Uterus (tissue), 4 donors: Measurements from ENCODE around the gene P2RX3. TPM values are rescaled to one million over a fixed set of nuclear protein-coding genes. Genes with fewer than 3 reads are reported as not detected.
A peak's percentile ranks its signal among the peaks of the same experiment; 100 is the strongest.

Experiments used
- DNase-seq, 2 donors: peaks; one replicate each; pipeline ENCODE4 v3.0.0-alpha.2; 2019 to 2020
- H3K27ac ChIP-seq, 2 donors: fragments of 200-600 bp; sonication (generic); 1 replicate in 1 of 2; 2 replicates in 1 of 2; pipeline ENCODE4 v1.5.1; 2016 to 2018
- H3K27me3 ChIP-seq, 2 donors: fragments of 200-600 bp; sonication (generic); one replicate each; pipeline ENCODE4 v1.5.1; 2018 to 2019; ENCODE audit warnings: control low read depth in 1 of 2
- H3K36me3 ChIP-seq, 2 donors: fragments of 200-600 bp; sonication (generic); one replicate each; pipeline ENCODE4 v1.5.1; 2019; ENCODE audit warnings: control low read depth in 1 of 2
- H3K4me1 ChIP-seq, 2 donors: fragments of 200-600 bp; sonication (generic); one replicate each; pipeline ENCODE4 v1.5.1; 2018 to 2019; ENCODE audit warnings: control low read depth in 1 of 2
- H3K4me3 ChIP-seq, 2 donors: fragments of 200-600 bp; sonication (generic); 1 replicate in 1 of 2; 2 replicates in 1 of 2; pipeline ENCODE4 v1.5.1; 2018 to 2019; ENCODE audit warnings: mild to moderate bottlenecking in 1 of 2
- H3K9me3 ChIP-seq, 2 donors: fragments of 200-600 bp; sonication (generic); one replicate each; pipeline ENCODE4 v1.5.1; 2019; ENCODE audit warnings: control low read depth in 1 of 2
- POLR2A ChIP-seq, 2 donors: fragments of 450-650 bp; IDR thresholded peaks; one replicate each; pipeline ENCODE4 v1.6.1; 2016; ENCODE audit warnings: antibody characterized with exemption in 2 of 2, mild to moderate bottlenecking in 1 of 2, moderate library complexity in 1 of 2
- intact Hi-C: fragments of 100-400 bp; cut with DNase I; formaldehyde crosslinking; loops from one replicate; pipeline ENCODE4 v1.15.1; 2023; ENCODE audit warnings: low total_unique reads
- total RNA-seq, 4 donors: library from RNA; depleted of rRNA in 3 of 4; stranded (reverse); fragments of >200 nt in 3 of 4; gene quantifications; one replicate each; pipeline versions ENCODE4 v1.1.0 to v1.2.4, GENCODE V29; 2014 to 2023
- TF ChIP-seq, protein P1 (sequence below), 4 experiments: fragments of 200-600 bp in 2 of 4; fragments of 450-650 bp in 2 of 4; sonication (generic) in 2 of 4; IDR thresholded peaks; one replicate each; pipeline ENCODE4 v1.5.1; 2016 to 2019; ENCODE audit warnings: antibody characterized with exemption in 4 of 4, mild to moderate bottlenecking in 2 of 4, moderate library complexity in 1 of 4
- donor health status: DM: yes; HTN: yes; CAD: no.

Gene P2RX3
- total RNA-seq, 4 donors from 2014 or later = 0.69 TPM; not detected in 3

DNA sequence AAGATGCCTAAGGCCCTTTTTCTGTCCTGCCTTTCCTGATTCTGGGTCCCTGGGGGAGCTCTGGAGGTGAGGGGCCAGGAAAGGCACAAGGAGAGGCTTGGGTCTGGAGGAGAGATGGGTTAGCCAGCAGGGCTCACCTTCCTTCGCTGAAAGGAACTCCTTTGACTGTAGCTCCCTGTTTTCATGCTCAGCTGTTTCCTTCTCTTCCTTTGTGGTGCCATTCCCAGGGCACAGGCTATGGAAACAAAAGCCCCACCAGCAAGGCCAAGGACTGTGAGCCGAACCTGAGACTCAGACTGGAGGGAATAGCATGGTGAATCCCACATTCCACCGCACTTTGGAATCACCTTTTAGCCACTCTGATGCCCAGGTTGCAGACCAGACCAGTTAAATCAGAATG lies 78.3 kb downstream of the P2RX3 start:
- intact Hi-C loops = no loop called here
- no peak overlapping the region for H3K27ac ChIP-seq
- no peaks in the 10 kb centered on the region for H3K27me3 ChIP-seq
- TF ChIP-seq, protein P1, sequence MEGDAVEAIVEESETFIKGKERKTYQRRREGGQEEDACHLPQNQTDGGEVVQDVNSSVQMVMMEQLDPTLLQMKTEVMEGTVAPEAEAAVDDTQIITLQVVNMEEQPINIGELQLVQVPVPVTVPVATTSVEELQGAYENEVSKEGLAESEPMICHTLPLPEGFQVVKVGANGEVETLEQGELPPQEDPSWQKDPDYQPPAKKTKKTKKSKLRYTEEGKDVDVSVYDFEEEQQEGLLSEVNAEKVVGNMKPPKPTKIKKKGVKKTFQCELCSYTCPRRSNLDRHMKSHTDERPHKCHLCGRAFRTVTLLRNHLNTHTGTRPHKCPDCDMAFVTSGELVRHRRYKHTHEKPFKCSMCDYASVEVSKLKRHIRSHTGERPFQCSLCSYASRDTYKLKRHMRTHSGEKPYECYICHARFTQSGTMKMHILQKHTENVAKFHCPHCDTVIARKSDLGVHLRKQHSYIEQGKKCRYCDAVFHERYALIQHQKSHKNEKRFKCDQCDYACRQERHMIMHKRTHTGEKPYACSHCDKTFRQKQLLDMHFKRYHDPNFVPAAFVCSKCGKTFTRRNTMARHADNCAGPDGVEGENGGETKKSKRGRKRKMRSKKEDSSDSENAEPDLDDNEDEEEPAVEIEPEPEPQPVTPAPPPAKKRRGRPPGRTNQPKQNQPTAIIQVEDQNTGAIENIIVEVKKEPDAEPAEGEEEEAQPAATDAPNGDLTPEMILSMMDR (IDR thresholded peaks at IDR 0.05) = no peak
- TF ChIP-seq POLR2A (IDR thresholded peaks at IDR 0.05) = no peak
- no peaks in the 10 kb centered on the region for H3K4me1 ChIP-seq
- DNase-seq = no peak
- H3K4me3 ChIP-seq = no peak overlapping the region
- H3K9me3 ChIP-seq = no peaks in the 10 kb centered on the region
- H3K36me3 ChIP-seq = no peaks in the 10 kb centered on the region

DNA sequence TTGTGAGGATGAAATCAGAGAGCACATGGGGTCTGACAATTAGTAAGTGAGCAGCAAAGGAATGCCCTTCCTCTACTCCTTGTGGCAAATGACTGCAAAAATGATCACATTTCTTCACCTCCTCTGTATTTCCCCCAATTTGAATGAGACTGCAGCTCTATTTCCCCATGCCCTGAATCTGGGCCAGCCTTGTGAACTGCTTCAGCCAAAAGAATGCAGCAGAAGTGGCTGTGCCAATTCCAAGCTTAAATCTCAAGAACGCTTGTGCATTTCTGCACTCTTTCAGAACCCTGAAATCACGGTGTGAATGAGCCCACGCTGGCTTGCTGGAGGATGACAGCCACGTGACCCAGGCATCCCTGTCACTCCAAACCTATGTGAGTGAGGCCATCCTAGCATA lies 78.9 kb downstream of the P2RX3 start:
- intact Hi-C loops = no loop called here
- Histone ChIP-seq H3K9me3 (no peaks in the 10 kb centered on the region), H3K4me3 (no peak overlapping the region), H3K27me3 (no peaks in the 10 kb centered on the region), H3K27ac (no peak overlapping the region), H3K4me1 (no peaks in the 10 kb centered on the region), H3K36me3 (no peaks in the 10 kb centered on the region)
- TF ChIP-seq POLR2A (IDR thresholded peaks at IDR 0.05) = no peak
- TF ChIP-seq, protein P1 (IDR thresholded peaks at IDR 0.05) = no peak
- peak in 1 of 2 donors; percentile 41 for DNase-seq

DNA sequence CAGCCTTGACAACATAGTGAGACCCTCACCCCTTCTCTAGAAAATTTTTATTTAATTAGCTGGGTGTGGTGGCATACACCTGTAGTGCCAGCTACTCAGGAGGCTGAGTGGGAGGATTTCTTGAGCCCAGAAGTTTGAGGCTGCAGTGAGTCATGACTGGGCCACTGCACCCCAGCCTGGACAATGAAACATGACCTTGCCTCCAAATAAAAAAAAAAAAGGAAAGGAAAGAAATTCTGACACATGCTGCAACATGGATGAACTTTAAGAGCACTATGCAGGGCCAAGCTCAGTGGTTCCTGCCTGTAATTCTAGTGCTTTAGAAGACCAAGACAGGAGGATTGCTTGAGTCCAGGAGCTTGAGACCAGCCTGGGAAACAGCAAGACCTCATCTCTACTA lies 80.0 kb downstream of the P2RX3 start:
- Histone ChIP-seq H3K4me1 (no peaks in the 10 kb centered on the region), H3K36me3 (no peaks in the 10 kb centered on the region), H3K4me3 (no peak overlapping the region), H3K27ac (no peak overlapping the region), H3K9me3 (no peaks in the 10 kb centered on the region), H3K27me3 (no peaks in the 10 kb centered on the region)
- intact Hi-C loops = no loop called here
- TF ChIP-seq POLR2A (IDR thresholded peaks at IDR 0.05) = no peak
- TF ChIP-seq, protein P1 (IDR thresholded peaks at IDR 0.05) = no peak
- no peak for DNase-seq

DNA sequence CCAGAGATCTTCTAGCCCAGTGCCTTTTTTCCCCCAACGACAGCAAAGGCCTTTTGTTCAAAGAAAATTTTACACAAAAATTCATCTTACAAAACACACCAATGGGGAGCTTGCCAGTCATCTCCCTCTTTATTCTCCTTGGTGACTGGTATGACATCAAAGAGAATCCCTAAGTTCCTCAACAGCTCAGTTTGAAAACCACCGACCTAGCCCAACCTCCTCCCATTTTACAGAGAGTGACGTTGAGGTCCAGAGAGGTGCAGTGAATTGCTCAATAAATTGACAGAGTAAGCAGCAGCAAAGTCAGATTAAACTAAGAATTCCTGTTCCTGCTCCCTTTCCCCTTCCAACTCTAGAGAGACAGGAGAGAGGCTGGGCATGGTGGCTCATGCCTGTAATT lies 81.0 kb downstream of the P2RX3 start:
- no peaks in the 10 kb centered on the region for H3K27me3 ChIP-seq
- H3K36me3 ChIP-seq = no peaks in the 10 kb centered on the region
- H3K4me1 ChIP-seq = no peaks in the 10 kb centered on the region
- H3K4me3 ChIP-seq = no peak overlapping the region
- no peak overlapping the region for H3K27ac ChIP-seq
- DNase-seq = no peak
- TF ChIP-seq POLR2A (IDR thresholded peaks at IDR 0.05) = no peak
- TF ChIP-seq, protein P1 (IDR thresholded peaks at IDR 0.05) = no peak
- intact Hi-C loops = no loop called here
- H3K9me3 ChIP-seq = no peaks in the 10 kb centered on the region

DNA sequence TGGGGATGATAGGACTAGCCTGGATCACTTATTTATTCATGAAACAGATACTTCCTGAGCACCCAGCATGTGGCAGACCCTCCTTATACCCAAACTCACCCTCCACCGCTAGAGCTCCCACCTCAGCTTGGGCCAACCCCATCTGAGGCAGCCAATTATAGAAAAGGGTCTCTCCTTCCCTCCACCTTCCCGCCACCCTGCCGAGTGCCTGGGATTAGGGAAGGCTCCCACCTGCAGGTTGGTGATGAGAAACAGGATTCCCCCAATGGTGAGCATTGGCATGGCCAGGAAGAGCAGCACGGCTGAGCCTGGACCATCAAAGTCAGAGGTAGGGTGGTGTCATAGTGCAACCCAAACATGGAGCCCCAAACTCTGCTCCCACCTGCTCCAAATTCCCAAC lies 82.9 kb downstream of the P2RX3 start:
- H3K4me3 ChIP-seq = no peak overlapping the region
- H3K4me1 ChIP-seq = peaks cover 0 to 8% of the 10 kb centered on the region in 2 donors
- H3K9me3 ChIP-seq = no peaks in the 10 kb centered on the region
- H3K27me3 ChIP-seq = no peaks in the 10 kb centered on the region
- H3K27ac ChIP-seq = no peak overlapping the region
- TF ChIP-seq, protein P1 (IDR thresholded peaks at IDR 0.05) = no peak
- intact Hi-C loops = no loop called here
- no peak for DNase-seq
- no peaks in the 10 kb centered on the region for H3K36me3 ChIP-seq
